GM18867 (cell line): ENCODE results near the gene ATP8B4.

Experiments
- ATAC-seq: cut with Tn5 transposase; IDR thresholded peaks from one replicate; pipeline ENCODE4 v1.9.1; 2021; ENCODE audit warnings: mild to moderate bottlenecking, moderate library complexity; ENCODE audit not compliant: unreplicated experiment

The ATP8B4 gene

DNA sequence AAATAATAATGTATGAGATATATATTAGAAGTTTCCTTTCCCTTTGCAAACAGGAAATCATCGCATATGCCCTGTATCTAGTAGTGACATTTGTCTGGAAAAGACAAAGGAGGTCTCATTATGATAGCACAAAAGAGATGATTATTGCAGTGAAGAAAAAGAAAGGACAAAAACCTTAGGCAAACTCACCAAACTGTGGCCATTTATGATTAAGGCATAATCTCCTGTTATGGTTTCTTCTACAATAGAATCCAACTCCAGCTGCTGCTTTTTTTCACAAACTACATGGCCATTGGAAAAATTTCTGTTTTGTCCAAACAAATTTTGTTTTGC is 218.2 kb downstream of the ATP8B4 start:
- no peak for ATAC-seq

- no peak for ATAC-seq
Observed at GRCh38 chr15:49900006-49900902, 218.8 kb downstream of the ATP8B4 start.

DNA sequence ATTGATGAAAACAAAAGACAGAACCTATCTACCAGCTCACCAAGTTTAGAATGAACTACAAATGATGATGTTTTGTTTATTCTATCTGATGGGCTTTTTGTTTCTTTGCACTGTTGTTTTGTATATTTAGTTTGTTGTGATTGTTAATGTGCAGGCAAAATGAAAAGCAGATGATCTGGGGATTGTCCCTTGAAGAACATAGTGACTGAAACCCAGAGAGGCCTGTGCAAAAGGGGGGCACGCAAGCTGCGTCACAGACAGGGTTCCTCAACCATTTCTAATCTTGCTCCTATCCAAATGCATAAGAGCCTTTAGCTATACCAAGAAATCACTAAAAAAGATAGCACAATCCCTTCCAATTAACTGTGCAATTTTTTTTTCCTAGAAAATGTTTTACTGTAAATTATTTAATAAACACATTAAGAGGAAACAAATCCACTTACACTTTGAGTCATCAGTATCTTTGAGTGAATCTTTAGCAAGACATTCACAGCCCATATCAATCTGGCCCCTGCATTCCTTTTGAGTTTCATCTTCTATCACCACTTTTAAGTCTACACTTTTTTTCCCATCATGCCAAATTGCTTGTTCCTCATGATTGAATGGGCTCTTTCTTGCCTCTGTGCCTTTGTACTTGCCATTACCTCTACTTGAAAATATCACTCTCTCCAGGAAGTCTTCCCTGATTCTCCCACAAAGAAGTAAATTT is 220.3 kb downstream of the ATP8B4 start:
- ATAC-seq = no peak

DNA sequence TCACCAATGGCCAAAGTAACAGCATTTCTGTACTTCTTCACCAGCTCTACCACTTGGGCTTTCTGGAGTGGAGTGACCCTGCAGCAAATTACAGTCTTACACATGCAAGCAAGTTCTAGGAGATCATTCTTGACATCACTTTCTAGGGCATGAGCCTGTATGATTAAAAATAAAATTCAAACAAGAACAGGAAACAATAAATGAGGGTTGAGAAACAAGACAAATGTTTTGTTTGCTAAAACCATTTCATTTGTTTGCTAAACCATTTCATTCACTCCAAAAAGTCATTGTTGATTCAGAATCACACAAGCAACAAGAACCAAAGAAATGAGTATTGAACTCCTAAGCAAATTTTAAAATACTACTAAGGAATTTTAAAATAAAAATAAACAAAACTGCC is 220.9 kb downstream of the ATP8B4 start:
- ATAC-seq = no peak

DNA sequence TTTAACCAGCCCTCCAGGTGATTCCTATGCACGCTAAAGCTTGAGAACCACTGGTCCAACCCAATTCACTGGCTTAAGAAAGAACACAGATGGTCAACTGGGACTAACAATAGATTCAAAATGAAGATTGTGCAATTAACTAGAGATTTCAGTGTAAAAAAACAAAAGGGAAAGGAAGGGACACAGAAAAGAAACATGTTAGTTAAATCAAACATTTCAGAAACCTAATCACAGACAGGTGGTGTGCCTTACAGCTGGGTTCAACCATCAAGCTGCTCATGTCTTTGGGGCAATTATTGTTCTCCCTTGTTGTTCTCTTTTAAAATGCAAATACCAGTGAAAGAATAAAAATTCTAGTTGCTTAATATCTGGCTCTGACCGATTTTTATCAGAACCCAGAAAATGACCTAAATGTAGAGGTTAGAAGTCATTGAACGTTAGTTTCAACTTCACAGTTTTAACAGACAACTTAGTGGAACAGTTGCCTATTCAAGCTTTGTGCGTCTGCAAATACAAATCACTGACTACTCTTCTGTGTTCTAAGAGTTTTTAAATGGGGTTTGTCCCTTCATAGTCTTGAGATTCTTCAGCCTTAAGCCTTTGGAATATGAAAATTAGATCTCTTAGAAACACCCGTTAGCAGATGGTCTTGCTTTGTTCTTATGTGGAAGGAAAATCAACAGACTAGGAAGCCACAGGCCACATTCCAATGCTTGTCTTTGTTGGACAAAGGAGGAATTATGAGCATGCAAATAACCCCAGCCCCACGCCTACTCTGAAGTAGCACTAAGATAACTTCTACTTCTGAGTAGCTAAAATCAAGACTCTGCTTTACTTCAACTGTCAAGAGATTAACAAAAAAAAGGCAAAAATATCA is 223.4 kb downstream of the ATP8B4 start:
- ATAC-seq = no peak

DNA sequence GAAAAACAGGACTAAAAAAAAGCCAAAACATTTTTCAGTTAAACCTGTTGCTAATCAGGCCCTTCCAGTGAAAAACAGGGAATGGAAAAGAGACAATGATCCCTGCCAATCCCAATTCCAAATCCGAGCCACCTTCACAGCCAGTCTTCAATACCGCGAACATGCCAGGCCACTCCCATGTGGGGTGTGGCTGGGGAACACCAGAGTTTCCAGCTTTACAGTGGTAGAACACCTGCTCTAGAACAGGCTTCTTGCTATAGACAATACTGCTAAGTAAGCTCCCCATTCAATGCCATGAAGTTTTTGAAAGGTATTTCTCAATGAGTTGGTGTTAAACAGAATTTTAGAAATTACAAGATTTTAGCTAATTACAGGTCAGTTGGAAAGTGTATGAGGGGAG is 228.3 kb downstream of the ATP8B4 start:
- no peak for ATAC-seq

- no peak for ATAC-seq
Observed at GRCh38 chr15:49889536-49889935, 229.5 kb downstream of the ATP8B4 start.

DNA sequence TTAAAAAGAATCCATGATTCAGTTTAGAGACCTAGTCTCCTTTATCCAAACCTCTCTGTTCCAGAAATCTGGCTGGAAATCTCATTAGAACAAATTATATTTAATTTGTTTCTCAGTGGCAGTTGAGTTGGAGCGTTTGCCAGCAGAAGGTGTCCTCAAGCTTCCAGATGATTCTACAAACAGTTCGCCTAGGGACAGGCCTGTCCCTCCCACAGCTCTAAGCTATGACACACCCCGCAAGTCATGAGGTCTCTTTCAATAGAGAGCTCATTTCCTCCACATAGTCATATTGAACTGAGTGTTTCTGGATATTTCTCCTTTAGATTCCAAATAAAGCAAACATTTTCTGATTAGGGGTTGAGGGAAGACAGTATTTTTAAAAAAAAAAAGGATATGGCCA is 230.3 kb downstream of the ATP8B4 start:
- ATAC-seq = no peak

- no peak for ATAC-seq
Observed at GRCh38 chr15:49888323-49888693, 230.7 kb downstream of the ATP8B4 start.

- no peak for ATAC-seq
Observed at GRCh38 chr15:49887659-49888322, 231.2 kb downstream of the ATP8B4 start.

GRCh38 chr15:49883121-49883520 is 235.9 kb downstream of the ATP8B4 start:
- no peak for ATAC-seq

DNA sequence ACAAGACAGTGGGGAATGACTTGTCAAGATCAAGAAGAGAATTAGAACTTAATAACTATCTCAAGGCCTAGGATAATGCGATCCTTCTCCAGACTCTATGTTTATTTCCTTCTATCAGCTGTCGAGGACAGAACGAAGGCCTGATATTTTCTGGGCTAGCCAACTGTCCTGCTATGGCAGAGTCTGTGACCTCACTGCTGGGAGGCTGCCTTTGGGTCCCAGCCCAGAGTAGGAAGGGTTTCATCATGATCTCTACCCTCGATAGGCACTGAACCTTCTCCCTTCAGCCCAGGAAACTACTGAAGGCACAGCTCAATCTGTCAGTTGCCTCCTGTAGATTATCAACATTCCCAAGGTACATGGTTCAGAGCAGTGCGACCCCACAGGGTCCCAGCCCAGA is 237.2 kb downstream of the ATP8B4 start:
- no peak for ATAC-seq

DNA sequence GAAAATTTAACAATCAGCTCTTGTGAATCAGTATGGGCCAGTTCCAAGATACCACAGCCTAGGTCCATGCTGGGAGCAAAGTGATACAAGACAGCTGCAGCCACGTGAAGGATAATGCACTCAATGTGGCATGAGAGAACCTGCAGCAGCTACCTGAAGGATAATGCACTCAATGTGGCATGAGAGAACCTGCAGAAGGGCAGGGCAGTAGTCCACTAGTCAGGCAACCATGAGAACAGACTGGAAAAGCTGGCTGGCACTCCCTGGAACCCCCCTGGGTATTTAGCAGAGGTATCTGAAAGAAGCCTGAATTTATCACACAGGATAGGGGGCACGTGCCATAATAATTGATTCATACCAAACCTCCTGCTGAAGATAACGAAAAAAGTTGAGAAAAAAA is 237.6 kb downstream of the ATP8B4 start:
- ATAC-seq = no peak

DNA sequence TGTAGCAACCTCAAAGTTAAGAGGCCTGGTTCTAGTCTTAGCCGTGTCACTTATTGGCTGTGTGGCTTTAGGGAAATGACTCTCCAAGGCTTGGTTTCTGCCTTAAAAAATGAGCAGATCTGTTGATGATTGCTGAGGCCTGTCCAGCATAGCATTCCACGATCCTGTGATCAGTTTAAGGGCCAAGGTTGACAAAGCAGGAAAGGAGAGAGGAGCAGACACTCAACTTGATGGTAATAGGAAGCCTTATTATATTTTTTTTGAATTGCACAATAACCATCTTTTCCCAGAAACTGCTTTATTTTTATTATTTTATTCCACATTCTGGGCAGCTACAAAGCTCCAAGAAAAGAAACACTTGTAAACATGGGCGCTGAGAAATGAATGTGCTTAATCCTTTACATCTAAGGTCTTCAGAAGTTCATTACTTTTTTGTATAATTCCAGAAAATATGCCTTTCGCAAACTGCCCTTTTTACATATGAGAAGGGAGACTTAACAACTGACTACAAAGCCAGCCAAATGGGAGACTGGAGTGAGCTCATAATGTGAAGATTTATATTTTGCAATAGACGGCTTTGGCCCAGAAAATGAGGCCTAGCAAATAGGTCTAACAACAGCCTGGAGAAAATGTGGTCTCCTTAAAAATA is 241.0 kb downstream of the ATP8B4 start:
- ATAC-seq = no peak

- no peak for ATAC-seq
Observed at GRCh38 chr15:49877117-49877872, 241.7 kb downstream of the ATP8B4 start.

DNA sequence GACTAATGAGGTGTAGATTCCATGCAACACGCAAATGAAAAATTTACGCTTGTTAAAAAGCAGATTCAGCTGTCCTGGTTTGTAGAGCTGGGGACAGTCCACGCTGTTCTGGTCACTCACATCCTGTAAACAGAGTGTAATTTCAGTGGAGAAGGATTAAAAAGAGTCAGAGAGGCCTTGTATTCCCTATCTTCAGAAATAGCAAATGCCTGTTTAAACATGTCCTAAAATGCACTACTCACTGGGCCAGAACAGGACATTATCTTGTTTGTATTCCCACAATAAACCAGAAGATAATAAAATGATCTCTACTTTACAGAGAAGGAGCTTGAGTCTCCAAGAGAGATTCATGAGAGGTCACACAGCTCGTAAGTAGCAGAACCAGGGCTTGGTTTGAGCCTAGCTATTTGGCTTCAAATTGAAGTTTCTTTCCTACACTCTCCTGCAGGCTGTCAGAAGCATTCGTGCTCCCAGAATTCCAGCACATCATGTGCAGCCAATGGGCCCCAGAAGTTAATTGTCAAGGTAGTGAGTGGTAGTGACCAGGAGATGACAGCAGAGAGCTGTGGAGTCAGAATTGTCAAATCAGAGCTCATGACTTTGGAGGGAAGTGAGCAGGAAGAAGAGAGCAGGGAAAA is 242.5 kb downstream of the ATP8B4 start:
- ATAC-seq = no peak

DNA sequence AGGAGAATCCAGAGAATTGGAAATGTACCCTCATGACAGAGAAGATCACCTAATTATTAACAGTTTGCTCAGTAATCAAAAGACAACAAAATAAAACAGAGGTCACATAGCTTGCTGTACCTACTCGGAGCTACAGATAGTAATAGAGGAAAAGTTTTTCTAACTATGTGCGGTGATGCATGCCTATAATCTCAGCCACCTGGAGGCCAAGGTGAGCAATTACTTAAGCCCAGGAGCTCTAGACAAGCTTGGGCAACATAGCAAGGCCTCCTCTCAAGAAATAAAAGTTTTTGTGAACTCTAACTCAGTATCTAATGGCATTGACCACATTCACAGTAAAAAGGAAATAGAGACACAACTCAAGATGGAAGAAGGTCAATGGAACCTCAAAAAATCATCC is 243.6 kb downstream of the ATP8B4 start:
- peak; percentile 80 for ATAC-seq

DNA sequence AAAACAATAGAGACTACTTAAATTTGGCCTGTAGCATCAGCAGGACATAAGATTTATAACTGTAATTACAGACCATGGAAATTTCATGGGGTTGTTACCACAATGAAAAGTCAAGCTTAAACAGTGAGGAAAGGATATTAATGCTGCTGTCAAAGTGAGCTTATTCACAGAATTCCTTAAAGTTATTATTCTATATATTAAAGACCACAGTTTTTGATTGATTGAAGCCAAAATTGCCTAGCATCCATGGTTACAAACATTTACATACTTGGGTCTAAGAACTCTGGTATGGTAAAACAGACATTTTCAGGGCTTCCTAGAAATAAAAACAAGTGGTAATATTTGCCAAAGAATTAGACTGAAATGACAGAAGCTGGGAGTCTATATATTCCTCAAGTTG is 248.6 kb downstream of the ATP8B4 start:
- no peak for ATAC-seq

- ATAC-seq = no peak
Observed at GRCh38 chr15:49868348-49868747, 250.7 kb downstream of the ATP8B4 start.
